Loucy (cell line): ENCODE measurements around the gene CPA1.

Experiments used
- H2AFZ ChIP-seq: fragments of 200-600 bp; sonication (generic); 2 replicates; pipeline ENCODE4 v1.6.0; 2016; ENCODE audit warnings: antibody characterized with exemption, mild to moderate bottlenecking, low read length, moderate library complexity
- H3F3A ChIP-seq: fragments of 200-600 bp; 2 replicates; pipeline ENCODE4 v1.6.0; 2016; ENCODE audit warnings: antibody characterized with exemption, low read depth, mild to moderate bottlenecking
- H3K27me3 ChIP-seq: fragments of 200-600 bp; sonication (generic); 2 replicates; pipeline ENCODE4 v1.6.1; 2014; ENCODE audit warnings: low read length, mild to moderate bottlenecking; ENCODE audit not compliant: insufficient read depth, poor library complexity, severe bottlenecking
- H3K36me3 ChIP-seq: fragments of 200-600 bp; sonication (generic); 2 replicates; pipeline ENCODE4 v1.6.1; 2016; ENCODE audit warnings: low read length; ENCODE audit not compliant: insufficient read depth
- H3K4me1 ChIP-seq: fragments of 200-600 bp; sonication (generic); 2 replicates; pipeline ENCODE4 v1.5.1; 2014; ENCODE audit warnings: low read length, mild to moderate bottlenecking; ENCODE audit not compliant: insufficient read depth, poor library complexity, severe bottlenecking
- H3K4me2 ChIP-seq: fragments of 200-600 bp; sonication (generic); 2 replicates; pipeline ENCODE4 v1.6.0; 2014; ENCODE audit warnings: antibody characterized with exemption, low read length, low read depth, mild to moderate bottlenecking; ENCODE audit not compliant: poor library complexity, severe bottlenecking
- H3K4me3 ChIP-seq: fragments of 200-600 bp; sonication (generic); 2 replicates; pipeline ENCODE4 v1.5.1; 2014; ENCODE audit warnings: low read length, mild to moderate bottlenecking, mixed read lengths; ENCODE audit not compliant: poor library complexity, severe bottlenecking
- H3K79me2 ChIP-seq: fragments of 200-600 bp; sonication (generic); 2 replicates; pipeline ENCODE4 v1.6.1; 2014; ENCODE audit warnings: low read length; ENCODE audit not compliant: insufficient read depth
- H3K9ac ChIP-seq: fragments of 200-600 bp; sonication (generic); 2 replicates; pipeline ENCODE4 v1.6.0; 2014; ENCODE audit warnings: mild to moderate bottlenecking, low read depth, low read length, moderate library complexity; ENCODE audit not compliant: poor library complexity, severe bottlenecking
- H3K9me2 ChIP-seq: fragments of 200-600 bp; sonication (generic); replicated peaks from 2 replicates; pipeline ENCODE4 v1.6.1; 2016; ENCODE audit warnings: low read depth, low read length, mixed read lengths
- H3K9me3 ChIP-seq: fragments of 200-600 bp; sonication (generic); 2 replicates; pipeline ENCODE4 v1.6.1; 2014; ENCODE audit warnings: mild to moderate bottlenecking, antibody characterized with exemption, low read length, low read depth; ENCODE audit not compliant: insufficient read depth
- H4K20me1 ChIP-seq: fragments of 200-600 bp; sonication (generic); 2 replicates; pipeline ENCODE4 v1.6.0; 2014; ENCODE audit warnings: antibody characterized with exemption, low read length, mild to moderate bottlenecking; ENCODE audit not compliant: insufficient read depth, poor library complexity, severe bottlenecking
- EZH2phosphoT487 ChIP-seq: fragments of 200-600 bp; IDR thresholded peaks from 2 replicates; pipeline ENCODE4 v1.6.1; 2018; ENCODE audit warnings: antibody characterized with exemption, mild to moderate bottlenecking, moderate library complexity, borderline replicate concordance
- TF ChIP-seq, protein P1 (sequence below): fragments of 200-600 bp; sonication (generic); conservative IDR thresholded peaks from 2 replicates; pipeline ENCODE4 v1.5.1; 2014; ENCODE audit warnings: mild to moderate bottlenecking, antibody characterized with exemption, low read length

CPA1 gene

DNA sequence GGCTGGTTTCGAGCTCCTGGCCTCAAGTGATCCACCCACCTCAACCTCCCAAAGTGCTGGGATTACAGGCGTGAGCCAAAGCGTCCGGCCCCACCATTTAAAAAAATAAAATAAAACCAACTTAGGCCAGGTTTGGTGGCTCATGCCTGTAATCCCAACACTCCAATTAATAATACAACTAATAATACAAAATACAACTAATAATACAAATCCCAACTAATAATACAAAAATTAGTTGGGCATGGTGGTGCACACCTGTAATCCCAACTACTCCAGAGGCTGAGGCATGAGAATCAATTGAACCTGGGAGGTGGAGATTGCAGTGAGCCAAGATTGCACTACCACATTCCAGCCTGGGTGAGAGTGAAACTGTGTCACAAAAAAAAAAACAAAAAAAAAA is 32.9 kb downstream of the CPA1 start:
- Histone ChIP-seq H3K9ac (no peak overlapping the region), H4K20me1 (no peaks in the 10 kb centered on the region), H3K4me1 (peaks cover 31% of the 10 kb centered on the region), H3K9me2 (no peaks in the 10 kb centered on the region), H3K9me3 (no peaks in the 10 kb centered on the region), H3K36me3 (peaks cover 5% of the 10 kb centered on the region; the same call in 1 of the 2 replicates), H3K4me2 (no peak overlapping the region), H3F3A (no peaks in the 10 kb centered on the region), H3K4me3 (no peak overlapping the region), H3K27me3 (no peaks in the 10 kb centered on the region), H3K79me2 (no peaks in the 10 kb centered on the region), H2AFZ (no peak overlapping the region)
- TF ChIP-seq, protein P1, sequence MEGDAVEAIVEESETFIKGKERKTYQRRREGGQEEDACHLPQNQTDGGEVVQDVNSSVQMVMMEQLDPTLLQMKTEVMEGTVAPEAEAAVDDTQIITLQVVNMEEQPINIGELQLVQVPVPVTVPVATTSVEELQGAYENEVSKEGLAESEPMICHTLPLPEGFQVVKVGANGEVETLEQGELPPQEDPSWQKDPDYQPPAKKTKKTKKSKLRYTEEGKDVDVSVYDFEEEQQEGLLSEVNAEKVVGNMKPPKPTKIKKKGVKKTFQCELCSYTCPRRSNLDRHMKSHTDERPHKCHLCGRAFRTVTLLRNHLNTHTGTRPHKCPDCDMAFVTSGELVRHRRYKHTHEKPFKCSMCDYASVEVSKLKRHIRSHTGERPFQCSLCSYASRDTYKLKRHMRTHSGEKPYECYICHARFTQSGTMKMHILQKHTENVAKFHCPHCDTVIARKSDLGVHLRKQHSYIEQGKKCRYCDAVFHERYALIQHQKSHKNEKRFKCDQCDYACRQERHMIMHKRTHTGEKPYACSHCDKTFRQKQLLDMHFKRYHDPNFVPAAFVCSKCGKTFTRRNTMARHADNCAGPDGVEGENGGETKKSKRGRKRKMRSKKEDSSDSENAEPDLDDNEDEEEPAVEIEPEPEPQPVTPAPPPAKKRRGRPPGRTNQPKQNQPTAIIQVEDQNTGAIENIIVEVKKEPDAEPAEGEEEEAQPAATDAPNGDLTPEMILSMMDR = no peak
- no peak for TF ChIP-seq EZH2phosphoT487

DNA sequence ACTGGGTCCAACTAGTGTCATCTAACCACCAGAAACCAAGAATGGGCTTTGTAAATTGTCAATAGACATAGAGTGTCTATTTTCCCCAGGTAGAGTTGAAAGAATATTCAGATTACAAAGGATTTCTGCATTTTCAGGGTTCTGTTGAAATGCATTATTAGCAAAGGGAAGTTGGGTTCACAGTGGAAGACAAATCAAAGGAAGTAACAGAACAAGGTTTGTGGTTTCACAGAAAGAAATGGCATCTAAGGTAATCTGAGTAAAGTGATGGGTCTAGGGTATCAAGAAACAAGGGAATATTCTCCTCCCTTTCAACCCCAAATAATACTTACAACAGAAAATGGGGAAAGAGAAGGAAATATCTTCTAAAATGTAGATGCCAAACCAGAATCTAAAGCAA is 34.7 kb downstream of the CPA1 start:
- no peaks in the 10 kb centered on the region for H3K9me2 ChIP-seq
- peak overlapping the region; percentile 43 for H3K4me2 ChIP-seq
- no peaks in the 10 kb centered on the region for H3K27me3 ChIP-seq
- TF ChIP-seq, protein P1 = no peak
- no peaks in the 10 kb centered on the region for H3F3A ChIP-seq
- no peaks in the 10 kb centered on the region for H4K20me1 ChIP-seq
- peak overlapping the region; percentile 4 for H3K4me3 ChIP-seq
- H3K4me1 ChIP-seq = peaks cover 48% of the 10 kb centered on the region
- H3K9ac ChIP-seq = no peak overlapping the region
- 0 out of 2 replicates have a peak overlapping the region, but pooled peaks have one; percentile 0 for H2AFZ ChIP-seq
- peaks cover 5% of the 10 kb centered on the region; the same call in 1 of the 2 replicates for H3K36me3 ChIP-seq
- H3K79me2 ChIP-seq = no peaks in the 10 kb centered on the region
- H3K9me3 ChIP-seq = no peaks in the 10 kb centered on the region

DNA sequence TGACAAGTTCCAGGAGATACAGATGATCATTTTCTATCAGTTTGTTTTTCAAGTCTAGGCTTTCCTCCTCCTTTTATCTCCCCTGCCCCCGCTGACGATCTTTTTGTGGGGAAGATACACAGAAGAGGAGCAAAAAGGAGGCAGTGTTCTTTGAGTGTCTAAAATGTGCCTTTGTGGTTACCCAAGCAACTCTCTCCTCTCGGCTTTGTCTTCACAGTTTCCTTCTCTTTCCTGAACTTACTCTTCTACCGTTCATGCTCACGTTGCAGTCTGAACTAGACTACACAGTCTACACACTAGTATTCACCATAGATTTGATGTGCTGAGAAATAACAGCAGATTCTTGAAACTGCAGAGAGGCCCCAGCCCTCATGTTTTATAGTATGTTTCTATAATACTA is 36.9 kb downstream of the CPA1 start:
- H3K9me2 ChIP-seq = no peaks in the 10 kb centered on the region
- no peaks in the 10 kb centered on the region for H4K20me1 ChIP-seq
- peak overlapping the region; percentile 9 for H3K4me3 ChIP-seq
- no peak overlapping the region for H3K9ac ChIP-seq
- no peaks in the 10 kb centered on the region for H3K9me3 ChIP-seq
- no peaks in the 10 kb centered on the region for H3F3A ChIP-seq
- no peaks in the 10 kb centered on the region for H3K36me3 ChIP-seq
- H3K4me2 ChIP-seq = peak overlapping the region; percentile 12
- H3K79me2 ChIP-seq = no peaks in the 10 kb centered on the region
- 0 out of 2 replicates have a peak overlapping the region, but pooled peaks have one; percentile 3 for H2AFZ ChIP-seq
- H3K4me1 ChIP-seq = peaks cover 54% of the 10 kb centered on the region
- H3K27me3 ChIP-seq = no peaks in the 10 kb centered on the region
- no peak for TF ChIP-seq EZH2phosphoT487
- TF ChIP-seq, protein P1 = no peak
